Mammary epithelial cell (primary cell): Measurements from ENCODE around the gene HOPX.

Experiments used
- CTCF ChIP-seq, 2 donors: IDR thresholded peaks in 1 of 2; conservative IDR thresholded peaks in 1 of 2; 2 replicates each; pipeline ENCODE4 v1.5.1; 2011 to 2012; ENCODE audit warnings: inconsistent platforms in 2 of 2, low read length in 2 of 2, mild to moderate bottlenecking in 2 of 2, control low read depth in 1 of 2, low read depth in 1 of 2; ENCODE audit not compliant: insufficient read depth in 1 of 2; ENCODE audit errors: extremely low read depth in 1 of 2
- EZH2 ChIP-seq: IDR thresholded peaks from 2 replicates; pipeline ENCODE4 v1.6.1; 2012; ENCODE audit warnings: low read length, inconsistent platforms, borderline replicate concordance

- TF ChIP-seq EZH2 (no peak), CTCF (conservative IDR thresholded peaks at IDR 0.05 in 1 of 2, IDR thresholded peaks at IDR 0.05 in 1 of 2; ENCODE audit: extremely low read depth in 1 of 2, insufficient read depth in 1 of 2, low read depth in 1 of 2, low read length in 2 of 2) (no peak)
Measured at GRCh38 chr4:56657128-56657527, 24.0 kb downstream of the HOPX start.
